H1 (cell line): Measurements from ENCODE around the gene DYNC1I1. TPM values are rescaled to one million over a fixed set of nuclear protein-coding genes. Genes with fewer than 3 reads are reported as not detected.

Experiments used
- EGR1 ChIP-seq: IDR thresholded peaks from 2 replicates; pipeline ENCODE4 v1.6.1; 2011; ENCODE audit warnings: low read depth, low read length, borderline replicate concordance
- HDAC2 ChIP-seq, 2 experiments: fragments of 300-600 bp in 1 of 2; sonication (generic) in 1 of 2; IDR thresholded peaks; 2 replicates each; pipeline ENCODE4 v1.6.1; 2011 to 2012; ENCODE audit warnings: low read depth in 2 of 2, low read length in 2 of 2, mild to moderate bottlenecking in 2 of 2, moderate library complexity in 2 of 2, borderline replicate concordance in 1 of 2, inconsistent platforms in 1 of 2
- POLR2A ChIP-seq, 2 experiments: IDR thresholded peaks; 1 replicate in 1 of 2; 2 replicates in 1 of 2; pipeline ENCODE4 v1.6.1; 2011; ENCODE audit warnings: low read depth in 2 of 2, low read length in 2 of 2, mild to moderate bottlenecking in 2 of 2; ENCODE audit errors: control extremely low read depth in 1 of 2
- SP1 ChIP-seq: IDR thresholded peaks from 2 replicates; pipeline ENCODE4 v1.6.1; 2011; ENCODE audit warnings: low read depth, low read length
- SP2 ChIP-seq: IDR thresholded peaks from 2 replicates; pipeline ENCODE4 v1.6.1; 2012; ENCODE audit warnings: mild to moderate bottlenecking, low read length, inconsistent platforms
- polyA plus RNA-seq, 7 experiments: library from polyadenylated mRNA; depleted of rRNA in 3 of 7; stranded (reverse) in 5 of 7; unstranded in 2 of 7; fragments of >200 nt in 5 of 7; fragments of 200-250 nt in 2 of 7; gene quantifications; 1 replicate in 5 of 7; 2 replicates in 1 of 7; 4 replicates in 1 of 7; pipeline versions ENCODE4 v1.2.1 to v1.2.3, GENCODE V29; 2011 to 2013; ENCODE audit warnings: missing spikeins in 2 of 7, mixed read lengths in 2 of 7
- total RNA-seq: library from RNA; stranded (reverse); fragmentation: NEBNext Ultra II Directional; extraction: Animal tissue kit (Norgen Biotek cat#: 25700); gene quantifications from 2 replicates; pipeline ENCODE4 v1.2.1, GENCODE V29; 2021
- TF ChIP-seq, protein P1 (sequence below): fragments of 300-600 bp; sonication (generic); IDR thresholded peaks from 2 replicates; pipeline ENCODE4 v1.7.1; 2012; ENCODE audit warnings: low read length, moderate library complexity, mild to moderate bottlenecking, inconsistent platforms; ENCODE audit not compliant: insufficient replicate concordance

DYNC1I1 gene
- total and polyA plus RNA-seq, 2 of the 8 experiments (the other 6 are each of a cell fraction or from before 2014, with no cell fraction given), result 0.45 to 0.58 TPM

DNA sequence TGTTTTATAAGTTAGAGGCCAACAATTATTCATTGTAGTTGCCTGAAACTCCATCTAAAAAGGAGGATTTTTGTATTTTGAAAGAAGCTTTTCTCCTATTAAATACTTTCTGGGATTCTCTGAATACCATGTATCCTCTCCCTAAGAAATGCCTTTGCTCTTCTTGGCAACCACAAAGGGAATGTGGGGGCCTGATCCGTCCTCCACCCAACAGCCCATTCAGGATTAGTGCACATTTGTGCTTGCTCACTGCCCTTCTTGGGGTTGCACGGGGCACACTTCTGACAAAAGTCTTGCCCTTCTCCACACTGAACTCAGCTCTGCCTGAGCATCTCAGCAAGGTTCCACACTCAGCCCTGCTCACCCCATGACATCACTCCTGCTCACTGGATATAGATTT, 355.4 kb downstream of the DYNC1I1 start (continued):
- TF ChIP-seq, protein P1, sequence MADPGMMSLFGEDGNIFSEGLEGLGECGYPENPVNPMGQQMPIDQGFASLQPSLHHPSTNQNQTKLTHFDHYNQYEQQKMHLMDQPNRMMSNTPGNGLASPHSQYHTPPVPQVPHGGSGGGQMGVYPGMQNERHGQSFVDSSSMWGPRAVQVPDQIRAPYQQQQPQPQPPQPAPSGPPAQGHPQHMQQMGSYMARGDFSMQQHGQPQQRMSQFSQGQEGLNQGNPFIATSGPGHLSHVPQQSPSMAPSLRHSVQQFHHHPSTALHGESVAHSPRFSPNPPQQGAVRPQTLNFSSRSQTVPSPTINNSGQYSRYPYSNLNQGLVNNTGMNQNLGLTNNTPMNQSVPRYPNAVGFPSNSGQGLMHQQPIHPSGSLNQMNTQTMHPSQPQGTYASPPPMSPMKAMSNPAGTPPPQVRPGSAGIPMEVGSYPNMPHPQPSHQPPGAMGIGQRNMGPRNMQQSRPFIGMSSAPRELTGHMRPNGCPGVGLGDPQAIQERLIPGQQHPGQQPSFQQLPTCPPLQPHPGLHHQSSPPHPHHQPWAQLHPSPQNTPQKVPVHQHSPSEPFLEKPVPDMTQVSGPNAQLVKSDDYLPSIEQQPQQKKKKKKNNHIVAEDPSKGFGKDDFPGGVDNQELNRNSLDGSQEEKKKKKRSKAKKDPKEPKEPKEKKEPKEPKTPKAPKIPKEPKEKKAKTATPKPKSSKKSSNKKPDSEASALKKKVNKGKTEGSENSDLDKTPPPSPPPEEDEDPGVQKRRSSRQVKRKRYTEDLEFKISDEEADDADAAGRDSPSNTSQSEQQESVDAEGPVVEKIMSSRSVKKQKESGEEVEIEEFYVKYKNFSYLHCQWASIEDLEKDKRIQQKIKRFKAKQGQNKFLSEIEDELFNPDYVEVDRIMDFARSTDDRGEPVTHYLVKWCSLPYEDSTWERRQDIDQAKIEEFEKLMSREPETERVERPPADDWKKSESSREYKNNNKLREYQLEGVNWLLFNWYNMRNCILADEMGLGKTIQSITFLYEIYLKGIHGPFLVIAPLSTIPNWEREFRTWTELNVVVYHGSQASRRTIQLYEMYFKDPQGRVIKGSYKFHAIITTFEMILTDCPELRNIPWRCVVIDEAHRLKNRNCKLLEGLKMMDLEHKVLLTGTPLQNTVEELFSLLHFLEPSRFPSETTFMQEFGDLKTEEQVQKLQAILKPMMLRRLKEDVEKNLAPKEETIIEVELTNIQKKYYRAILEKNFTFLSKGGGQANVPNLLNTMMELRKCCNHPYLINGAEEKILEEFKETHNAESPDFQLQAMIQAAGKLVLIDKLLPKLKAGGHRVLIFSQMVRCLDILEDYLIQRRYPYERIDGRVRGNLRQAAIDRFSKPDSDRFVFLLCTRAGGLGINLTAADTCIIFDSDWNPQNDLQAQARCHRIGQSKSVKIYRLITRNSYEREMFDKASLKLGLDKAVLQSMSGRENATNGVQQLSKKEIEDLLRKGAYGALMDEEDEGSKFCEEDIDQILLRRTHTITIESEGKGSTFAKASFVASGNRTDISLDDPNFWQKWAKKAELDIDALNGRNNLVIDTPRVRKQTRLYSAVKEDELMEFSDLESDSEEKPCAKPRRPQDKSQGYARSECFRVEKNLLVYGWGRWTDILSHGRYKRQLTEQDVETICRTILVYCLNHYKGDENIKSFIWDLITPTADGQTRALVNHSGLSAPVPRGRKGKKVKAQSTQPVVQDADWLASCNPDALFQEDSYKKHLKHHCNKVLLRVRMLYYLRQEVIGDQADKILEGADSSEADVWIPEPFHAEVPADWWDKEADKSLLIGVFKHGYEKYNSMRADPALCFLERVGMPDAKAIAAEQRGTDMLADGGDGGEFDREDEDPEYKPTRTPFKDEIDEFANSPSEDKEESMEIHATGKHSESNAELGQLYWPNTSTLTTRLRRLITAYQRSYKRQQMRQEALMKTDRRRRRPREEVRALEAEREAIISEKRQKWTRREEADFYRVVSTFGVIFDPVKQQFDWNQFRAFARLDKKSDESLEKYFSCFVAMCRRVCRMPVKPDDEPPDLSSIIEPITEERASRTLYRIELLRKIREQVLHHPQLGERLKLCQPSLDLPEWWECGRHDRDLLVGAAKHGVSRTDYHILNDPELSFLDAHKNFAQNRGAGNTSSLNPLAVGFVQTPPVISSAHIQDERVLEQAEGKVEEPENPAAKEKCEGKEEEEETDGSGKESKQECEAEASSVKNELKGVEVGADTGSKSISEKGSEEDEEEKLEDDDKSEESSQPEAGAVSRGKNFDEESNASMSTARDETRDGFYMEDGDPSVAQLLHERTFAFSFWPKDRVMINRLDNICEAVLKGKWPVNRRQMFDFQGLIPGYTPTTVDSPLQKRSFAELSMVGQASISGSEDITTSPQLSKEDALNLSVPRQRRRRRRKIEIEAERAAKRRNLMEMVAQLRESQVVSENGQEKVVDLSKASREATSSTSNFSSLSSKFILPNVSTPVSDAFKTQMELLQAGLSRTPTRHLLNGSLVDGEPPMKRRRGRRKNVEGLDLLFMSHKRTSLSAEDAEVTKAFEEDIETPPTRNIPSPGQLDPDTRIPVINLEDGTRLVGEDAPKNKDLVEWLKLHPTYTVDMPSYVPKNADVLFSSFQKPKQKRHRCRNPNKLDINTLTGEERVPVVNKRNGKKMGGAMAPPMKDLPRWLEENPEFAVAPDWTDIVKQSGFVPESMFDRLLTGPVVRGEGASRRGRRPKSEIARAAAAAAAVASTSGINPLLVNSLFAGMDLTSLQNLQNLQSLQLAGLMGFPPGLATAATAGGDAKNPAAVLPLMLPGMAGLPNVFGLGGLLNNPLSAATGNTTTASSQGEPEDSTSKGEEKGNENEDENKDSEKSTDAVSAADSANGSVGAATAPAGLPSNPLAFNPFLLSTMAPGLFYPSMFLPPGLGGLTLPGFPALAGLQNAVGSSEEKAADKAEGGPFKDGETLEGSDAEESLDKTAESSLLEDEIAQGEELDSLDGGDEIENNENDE, result no peak
- TF ChIP-seq SP1 (no peak), POLR2A (IDR thresholded peaks at IDR 0.05; ENCODE audit: control extremely low read depth in 1 of 2, low read depth in 2 of 2, low read length in 2 of 2) (no peak), SP2 (no peak), HDAC2 (IDR thresholded peaks at IDR 0.05; ENCODE audit: borderline replicate concordance in 1 of 2, low read depth in 2 of 2, low read length in 2 of 2) (no peak), EGR1 (no peak)
